Smooth muscle cell (in vitro differentiated cells): ENCODE measurements around the gene SEC23IP. TPM values are rescaled to one million over a fixed set of nuclear protein-coding genes. Genes with fewer than 3 reads are reported as not detected.
"Not testable (repeated sequence)": the region's sequence is repeated elsewhere in the genome, so short reads cannot be mapped to it uniquely, and the experiment has no call there.

ENCODE experiments used
- DNase-seq: peaks from one replicate; lab custom pipeline; 2025; ENCODE audit not compliant: unreplicated experiment; lab: John Stamatoyannopoulos, UW
- H2AFZ ChIP-seq: fragments of 200-600 bp; sonication (generic); 2 replicates; pipeline ENCODE4 v1.6.0; 2016; ENCODE audit warnings: antibody characterized with exemption, low read depth, mild to moderate bottlenecking
- H3F3A ChIP-seq: fragments of 200-600 bp; sonication (generic); 2 replicates; pipeline ENCODE4 v1.6.0; 2017; ENCODE audit warnings: antibody characterized with exemption, low read depth
- H3K27ac ChIP-seq: fragments of 200-600 bp; sonication (generic); 2 replicates; pipeline ENCODE4 v1.5.1; 2016; ENCODE audit warnings: low read depth, mild to moderate bottlenecking
- H3K27me3 ChIP-seq: fragments of 200-600 bp; sonication (generic); 2 replicates; pipeline ENCODE4 v1.6.1; 2016; ENCODE audit warnings: low read depth, mild to moderate bottlenecking
- H3K36me3 ChIP-seq: fragments of 200-600 bp; sonication (generic); 2 replicates; pipeline ENCODE4 v1.5.1; 2016; ENCODE audit warnings: low read depth
- H3K4me1 ChIP-seq: fragments of 200-600 bp; sonication (generic); 2 replicates; pipeline ENCODE4 v1.5.1; 2016; ENCODE audit warnings: low read depth
- H3K4me2 ChIP-seq: fragments of 200-600 bp; sonication (generic); 2 replicates; pipeline ENCODE4 v1.6.0; 2016; ENCODE audit warnings: mild to moderate bottlenecking
- H3K4me3 ChIP-seq: fragments of 200-600 bp; sonication (generic); 2 replicates; pipeline ENCODE4 v1.5.1; 2016; ENCODE audit warnings: mild to moderate bottlenecking
- H3K79me2 ChIP-seq: fragments of 200-600 bp; sonication (generic); 2 replicates; pipeline ENCODE4 v1.6.0; 2016; ENCODE audit warnings: low read depth, mild to moderate bottlenecking
- H3K9ac ChIP-seq: fragments of 200-600 bp; sonication (generic); 2 replicates; pipeline ENCODE4 v1.6.0; 2016; ENCODE audit warnings: low read depth
- H3K9me3 ChIP-seq: fragments of 200-600 bp; sonication (generic); replicated peaks from 2 replicates; pipeline ENCODE4 v1.5.1; 2016; ENCODE audit warnings: low read depth
- H4K20me1 ChIP-seq: fragments of 200-600 bp; sonication (generic); 2 replicates; pipeline ENCODE4 v1.6.0; 2016; ENCODE audit warnings: low read depth
- CTCF ChIP-seq: fragments of 200-600 bp; sonication (generic); IDR thresholded peaks from 2 replicates; pipeline ENCODE4 v1.5.1; 2017; ENCODE audit warnings: borderline replicate concordance, mild to moderate bottlenecking, antibody characterized with exemption; ENCODE audit not compliant: insufficient read depth, poor library complexity, severe bottlenecking
- WGBS: methylation state at CpG from one replicate; pipeline ENCODE4 v1.1.7; 2016; ENCODE audit warnings: low lambda C conversion rate; 5-methylcytosine and 5-hydroxymethylcytosine counted together
- polyA plus RNA-seq: library from polyadenylated mRNA; unstranded; fragments of >200 nt; fragmentation: Nextera tagmentation; extraction: Ambion mirVana; gene quantifications from 2 replicates; pipeline ENCODE4 v1.2.1, GENCODE V29; 2016
- total RNA-seq: library from RNA; depleted of rRNA; stranded (reverse); fragments of >200 nt; gene quantifications from 2 replicates; pipeline ENCODE4 v1.2.3, GENCODE V29; 2014

The SEC23IP gene
- total and polyA plus RNA-seq, 2 experiments from 2014 or later: 35.9 to 49.4 TPM

- H3K79me2 ChIP-seq: peaks cover 42% of the 10 kb centered on the region
- WGBS: 2% methylated on average over 62 of the region's 75 CpGs
These were observed 19.5 kb upstream of the SEC23IP start for GRCh38 chr10:119872860-119873681.

DNA sequence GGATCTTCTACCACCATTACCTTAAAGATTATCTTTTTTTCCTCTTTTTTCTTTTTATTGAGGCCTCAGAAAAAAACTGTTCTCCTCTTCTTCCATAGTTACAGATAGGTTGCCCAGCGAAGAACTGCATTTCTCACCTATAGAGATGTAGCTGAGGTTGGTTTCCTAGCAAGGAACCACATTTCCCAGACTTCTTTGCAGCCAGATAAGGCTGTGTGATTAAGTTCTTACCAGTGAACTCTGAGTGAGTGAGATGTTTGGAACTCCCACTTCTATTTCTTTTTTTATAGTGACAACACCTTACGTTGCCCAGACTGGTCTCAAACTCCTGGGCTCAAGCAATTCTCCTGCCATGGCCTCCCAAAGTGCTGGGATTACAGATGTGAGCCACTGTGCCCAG lies 14.0 kb upstream of the SEC23IP start:
- H3K4me1 ChIP-seq: peaks cover 1% of the 10 kb centered on the region
- H3F3A ChIP-seq: peaks cover 5% of the 10 kb centered on the region
- TF ChIP-seq CTCF: no peak
- 79% methylated on average over 2 of the region's 2 CpGs for WGBS
- no peaks in the 10 kb centered on the region for H3K9me3 ChIP-seq
- no peaks in the 10 kb centered on the region for H4K20me1 ChIP-seq
- no peaks in the 10 kb centered on the region for H3K27me3 ChIP-seq
- H3K36me3 ChIP-seq: no peaks in the 10 kb centered on the region
- H3K27ac ChIP-seq: no peak overlapping the region
- no peak overlapping the region for H3K9ac ChIP-seq
- H3K4me2 ChIP-seq: no peak overlapping the region
- no peak overlapping the region for H2AFZ ChIP-seq
- no peak overlapping the region for H3K4me3 ChIP-seq
- no peaks in the 10 kb centered on the region for H3K79me2 ChIP-seq
- no peak for DNase-seq

More at GRCh38 chr10:119872860-119873681, 19.5 kb upstream of the SEC23IP start:
- H3K4me2 ChIP-seq: peak overlapping the region; percentile 100
- H3K27me3 ChIP-seq: no peaks in the 10 kb centered on the region
- peak overlapping the region; percentile 70 for H3K4me3 ChIP-seq
- TF ChIP-seq CTCF: no peak
- H3K9me3 ChIP-seq: no peaks in the 10 kb centered on the region
- peak overlapping the region; percentile 36 for H3K9ac ChIP-seq
- H3K27ac ChIP-seq: peak overlapping the region; percentile 64
- H2AFZ ChIP-seq: peak overlapping the region; percentile 94
- H4K20me1 ChIP-seq: peaks cover 40% of the 10 kb centered on the region
- peaks cover 12% of the 10 kb centered on the region for H3F3A ChIP-seq
- peak; percentile 58 for DNase-seq
- no peaks in the 10 kb centered on the region for H3K36me3 ChIP-seq
- H3K4me1 ChIP-seq: peaks cover 16% of the 10 kb centered on the region

- H2AFZ ChIP-seq, DNase-seq, H3K36me3 ChIP-seq, H3K27me3 ChIP-seq, H3K4me1 ChIP-seq, H3K79me2 ChIP-seq, H3K27ac ChIP-seq, H3K9ac ChIP-seq, H3K4me2 ChIP-seq, H3K4me3 ChIP-seq, H3K9me3 ChIP-seq, H3F3A ChIP-seq, H4K20me1 ChIP-seq: not testable (repeated sequence)
- WGBS: 85% methylated on average over 11 of the region's 11 CpGs
These were observed 8.5 kb upstream of the SEC23IP start for GRCh38 chr10:119883901-119884611.

DNA sequence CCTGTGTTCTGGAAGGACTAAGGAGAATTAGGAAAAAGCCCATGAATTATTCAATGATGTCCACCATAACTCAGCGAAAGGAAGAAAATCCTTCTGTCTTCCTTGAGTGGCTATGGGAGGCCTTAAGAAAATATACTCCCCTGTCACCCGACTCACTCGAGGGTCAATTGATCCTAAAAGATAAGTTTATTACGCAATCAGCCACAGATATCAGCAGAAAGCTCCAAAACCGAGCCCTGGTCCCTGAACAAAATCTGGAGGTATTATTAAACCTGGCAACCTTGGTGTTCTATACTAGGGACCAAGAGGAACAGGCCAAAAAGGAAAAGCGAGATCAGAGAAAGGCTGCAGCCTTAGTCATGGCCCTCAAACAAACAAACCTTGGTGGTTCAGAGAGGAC lies 6.5 kb upstream of the SEC23IP start:
- not testable (repeated sequence) for H3F3A ChIP-seq, H3K36me3 ChIP-seq, H4K20me1 ChIP-seq, H3K9ac ChIP-seq, H3K27ac ChIP-seq, H3K4me2 ChIP-seq, H3K4me3 ChIP-seq, H3K79me2 ChIP-seq, H2AFZ ChIP-seq, H3K9me3 ChIP-seq, H3K27me3 ChIP-seq, H3K4me1 ChIP-seq, DNase-seq
- 92% methylated on average over 6 of the region's 6 CpGs for WGBS

DNA sequence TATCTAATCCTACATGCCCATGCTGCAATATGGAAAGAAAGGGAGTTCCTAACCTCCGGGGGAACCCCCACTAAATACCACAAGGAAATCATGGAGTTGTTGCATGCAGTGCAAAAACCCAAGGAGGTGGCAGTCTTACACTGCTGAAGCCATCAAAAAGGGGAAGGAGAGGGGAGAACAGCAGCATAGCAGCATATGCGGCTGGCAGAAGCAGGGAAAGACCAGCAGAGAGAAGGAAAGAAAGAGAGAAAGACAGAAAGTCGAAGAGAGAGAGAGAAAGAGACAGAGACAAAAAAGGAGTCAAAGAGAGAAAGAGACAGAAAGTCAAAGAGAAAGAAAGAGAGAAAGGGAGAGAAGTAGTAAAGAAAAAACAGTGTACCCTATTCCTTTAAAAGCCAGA lies 3.8 kb upstream of the SEC23IP start:
- H4K20me1 ChIP-seq, H3K27ac ChIP-seq, H3F3A ChIP-seq, H3K27me3 ChIP-seq, H2AFZ ChIP-seq, H3K9me3 ChIP-seq, DNase-seq, H3K4me2 ChIP-seq, H3K36me3 ChIP-seq, H3K4me3 ChIP-seq, H3K9ac ChIP-seq: not testable (repeated sequence)
- Histone ChIP-seq H3K79me2 (peaks cover 22% of the 10 kb centered on the region), H3K4me1 (peaks cover 11% of the 10 kb centered on the region)
- WGBS: 88% methylated on average over 3 of the region's 3 CpGs

DNA sequence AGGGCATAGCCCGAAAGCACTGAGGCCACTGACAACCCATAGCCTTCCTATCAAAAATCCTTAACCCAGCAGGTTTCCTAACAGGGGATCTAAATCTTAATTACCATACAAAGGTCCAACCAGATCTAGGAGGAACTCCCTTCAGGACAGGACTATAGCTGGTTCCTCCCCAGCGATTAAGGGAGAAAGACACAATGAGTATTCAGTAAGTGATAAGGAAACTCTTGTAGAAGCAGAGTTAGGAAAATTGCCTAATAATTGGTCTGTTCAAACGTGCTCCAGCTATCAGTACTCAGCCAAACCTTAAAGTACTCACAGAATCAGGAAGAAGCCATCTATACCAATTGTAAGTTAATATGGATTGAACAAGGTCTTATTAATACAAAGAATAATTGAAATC lies 3.3 kb upstream of the SEC23IP start:
- Histone ChIP-seq H3K79me2 (peaks cover 27% of the 10 kb centered on the region), H3K4me1 (peaks cover 15% of the 10 kb centered on the region)
- H2AFZ ChIP-seq, H3K36me3 ChIP-seq, H4K20me1 ChIP-seq, DNase-seq, H3K9me3 ChIP-seq, H3K27ac ChIP-seq, H3F3A ChIP-seq, H3K4me3 ChIP-seq, H3K4me2 ChIP-seq, H3K27me3 ChIP-seq, H3K9ac ChIP-seq: not testable (repeated sequence)
- 78% methylated on average over 3 of the region's 3 CpGs for WGBS

- not testable (repeated sequence) for H3K9me3 ChIP-seq, H3K9ac ChIP-seq, H3K4me2 ChIP-seq, H2AFZ ChIP-seq, H3F3A ChIP-seq, H3K27me3 ChIP-seq, H3K36me3 ChIP-seq, DNase-seq, H3K27ac ChIP-seq, H3K4me3 ChIP-seq
- Histone ChIP-seq H3K4me1 (peaks cover 20% of the 10 kb centered on the region), H4K20me1 (peaks cover 16% of the 10 kb centered on the region), H3K79me2 (peaks cover 38% of the 10 kb centered on the region)
- WGBS: 86% methylated on average over 4 of the region's 4 CpGs
These were observed 2.2 kb upstream of the SEC23IP start for GRCh38 chr10:119890307-119890706.
